Activated T-helper 2 cell treated with anti-CD3 and anti-CD28 coated beads, Interferon-gamma antibody, Interleukin-2, Interleukin-4, amounts not matched to agents 10 μg/mL and 5 μg/mL and 100 μg/mL, durations not matched to agents 14 hours and 24 hours and 36 hours (primary cell): ENCODE results near the gene E2F1. TPM values are rescaled to one million over a fixed set of nuclear protein-coding genes. Genes with fewer than 3 reads are reported as not detected.
A peak's percentile ranks its signal among the peaks of the same experiment; 100 is the strongest.

ENCODE experiments used
- DNase-seq: peaks from one replicate; pipeline ENCODE4 v3.0.0; 2021; ENCODE audit warnings: low spot score
- H3K27ac Mint-ChIP-seq: one replicate; pipeline ENCODE4 v1.8.0; 2021; ENCODE audit warnings: mixed read lengths
- H3K27me3 Mint-ChIP-seq: one replicate; pipeline ENCODE4 v1.8.0; 2021; ENCODE audit warnings: low read depth, mixed read lengths
- H3K36me3 Mint-ChIP-seq: one replicate; pipeline ENCODE4 v1.8.0; 2021; ENCODE audit warnings: low read depth, mixed read lengths
- H3K4me1 Mint-ChIP-seq: one replicate; pipeline ENCODE4 v1.8.0; 2021; ENCODE audit warnings: low read depth, mixed read lengths
- H3K4me3 Mint-ChIP-seq: one replicate; pipeline ENCODE4 v1.8.0; 2021; ENCODE audit warnings: low read depth, mild to moderate bottlenecking, moderate library complexity, mixed read lengths
- H3K9me3 Mint-ChIP-seq: one replicate; pipeline ENCODE4 v1.8.0; 2021; ENCODE audit warnings: mixed read lengths
- intact Hi-C: fragments of 100-400 bp; cut with micrococcal nuclease; formaldehyde crosslinking; loops from one replicate; pipeline ENCODE4 v1.15.1; 2023
- total RNA-seq: library from RNA; stranded (reverse); gene quantifications from 2 replicates; pipeline ENCODE4 v1.2.3, GENCODE V29; 2022

The E2F1 gene
- total RNA-seq, 1 donor from 2014 or later = 63.8 TPM

- intact Hi-C loops = loop anchor here (2.0 to 10.0 kb wide), 5 partner anchors 115 to 445 kb away; partner anchors contain the start of genes CDK5RAP1, EIF2S2 and SNTA1
- Mint-ChIP-seq H3K27me3 (no peaks in the 10 kb centered on the region), H3K4me1 (peaks cover 24% of the 10 kb centered on the region), H3K9me3 (no peaks in the 10 kb centered on the region), H3K36me3 (peaks cover 12% of the 10 kb centered on the region), H3K4me3 (no peak overlapping the region), H3K27ac (no peak overlapping the region)
- DNase-seq = no peak
These were observed 16.1 kb downstream of the E2F1 start for GRCh38 chr20:33669873-33670640.

- Mint-ChIP-seq H3K27ac (no peak overlapping the region), H3K27me3 (no peaks in the 10 kb centered on the region), H3K9me3 (no peaks in the 10 kb centered on the region), H3K4me3 (no peak overlapping the region), H3K4me1 (peaks cover 29% of the 10 kb centered on the region), H3K36me3 (peaks cover 11% of the 10 kb centered on the region)
- DNase-seq = no peak
- intact Hi-C loops = loop anchor here (2.0 to 10.0 kb wide), 5 partner anchors 114 to 446 kb away; partner anchors contain the start of genes CDK5RAP1, EIF2S2 and SNTA1
These were observed 17.0 kb downstream of the E2F1 start for GRCh38 chr20:33669224-33669623.

GRCh38 chr20:33668466-33669155 lies 17.6 kb downstream of the E2F1 start:
- intact Hi-C loops = loop anchor here (2.0 to 10.0 kb wide), 5 partner anchors 114 to 446 kb away; partner anchors contain the start of genes CDK5RAP1, EIF2S2 and SNTA1
- Mint-ChIP-seq H3K27ac (no peak overlapping the region), H3K4me1 (peaks cover 29% of the 10 kb centered on the region), H3K36me3 (peaks cover 11% of the 10 kb centered on the region), H3K4me3 (peak overlapping the region; percentile 79), H3K9me3 (no peaks in the 10 kb centered on the region), H3K27me3 (no peaks in the 10 kb centered on the region)
- no peak for DNase-seq

GRCh38 chr20:33667676-33668465 lies 18.3 kb downstream of the E2F1 start:
- peak; percentile 75 for DNase-seq
- intact Hi-C loops = loop anchor here (2.0 to 10.0 kb wide), 5 partner anchors 113 to 447 kb away; partner anchors contain the start of genes CDK5RAP1, EIF2S2 and SNTA1
- H3K27ac Mint-ChIP-seq = peak overlapping the region; percentile 67
- H3K27me3 Mint-ChIP-seq = no peaks in the 10 kb centered on the region
- H3K9me3 Mint-ChIP-seq = no peaks in the 10 kb centered on the region
- H3K4me3 Mint-ChIP-seq = peak overlapping the region; percentile 79
- H3K36me3 Mint-ChIP-seq = peaks cover 11% of the 10 kb centered on the region
- H3K4me1 Mint-ChIP-seq = peaks cover 26% of the 10 kb centered on the region

GRCh38 chr20:33667245-33667675 lies 18.9 kb downstream of the E2F1 start:
- Mint-ChIP-seq H3K36me3 (peaks cover 11% of the 10 kb centered on the region), H3K27me3 (no peaks in the 10 kb centered on the region), H3K4me1 (peaks cover 27% of the 10 kb centered on the region), H3K4me3 (peak overlapping the region; percentile 79), H3K27ac (peak overlapping the region; percentile 67), H3K9me3 (no peaks in the 10 kb centered on the region)
- DNase-seq = peak; percentile 36
- intact Hi-C loops = loop anchor here (5.0 to 10.0 kb wide), 4 partner anchors 112 to 448 kb away; partner anchors contain the start of genes CDK5RAP1, EIF2S2 and SNTA1

- Mint-ChIP-seq H3K27me3 (no peaks in the 10 kb centered on the region), H3K27ac (peak within 1 kb of the TSS; percentile 85), H3K4me1 (peaks cover 24% of the 10 kb centered on the region), H3K9me3 (no peaks in the 10 kb centered on the region), H3K36me3 (peaks cover 11% of the 10 kb centered on the region), H3K4me3 (peak within 1 kb of the TSS; percentile 85)
- DNase-seq = peak; percentile 79
- intact Hi-C loops = loop anchor here (1.0 to 10.0 kb wide), 5 partner anchors 20 to 448 kb away; partner anchors contain the start of genes CDK5RAP1, E2F1, EIF2S2 and SNTA1
These were observed 19.6 kb downstream of the E2F1 start, which contains the start of gene ACTL10 for GRCh38 chr20:33666293-33667244. ACTL10 (plus strand) TSS chr20:33666943; CDS start chr20:33667498, 555 bp downstream.

- Mint-ChIP-seq H3K27ac (peak overlapping the region; percentile 87), H3K4me3 (peak overlapping the region; percentile 85), H3K36me3 (peaks cover 6% of the 10 kb centered on the region), H3K9me3 (no peaks in the 10 kb centered on the region), H3K27me3 (no peaks in the 10 kb centered on the region), H3K4me1 (peaks cover 24% of the 10 kb centered on the region)
- DNase-seq = no peak
- intact Hi-C loops = loop anchor here (5.0 to 10.0 kb wide), 4 partner anchors 110 to 450 kb away; partner anchors contain the start of genes CDK5RAP1, EIF2S2 and SNTA1
These were observed 21.4 kb downstream of the E2F1 start for GRCh38 chr20:33664762-33665144.

GRCh38 chr20:33664085-33664761 lies 22.0 kb downstream of the E2F1 start:
- DNase-seq = no peak
- intact Hi-C loops = loop anchor here (10.0 kb wide), 2 partner anchors 109 to 451 kb away; partner anchors contain the start of gene EIF2S2
- Mint-ChIP-seq H3K27ac (peak overlapping the region; percentile 87), H3K9me3 (no peaks in the 10 kb centered on the region), H3K4me3 (peak overlapping the region; percentile 85), H3K36me3 (peaks cover 5% of the 10 kb centered on the region), H3K4me1 (peaks cover 24% of the 10 kb centered on the region), H3K27me3 (no peaks in the 10 kb centered on the region)

- no peaks in the 10 kb centered on the region for H3K27me3 Mint-ChIP-seq
- no peaks in the 10 kb centered on the region for H3K9me3 Mint-ChIP-seq
- DNase-seq = peak; percentile 84
- peak overlapping the region; percentile 85 for H3K27ac Mint-ChIP-seq
- H3K4me3 Mint-ChIP-seq = peak overlapping the region; percentile 85
- H3K36me3 Mint-ChIP-seq = peaks cover 5% of the 10 kb centered on the region
- intact Hi-C loops = loop anchor here (10.0 kb wide), 2 partner anchors 109 to 451 kb away; partner anchors contain the start of gene EIF2S2
- peaks cover 24% of the 10 kb centered on the region for H3K4me1 Mint-ChIP-seq
These were observed 22.8 kb downstream of the E2F1 start for GRCh38 chr20:33663161-33664084.

- Mint-ChIP-seq H3K4me1 (peaks cover 24% of the 10 kb centered on the region), H3K4me3 (peak within 1 kb of the TSS; percentile 85), H3K9me3 (no peaks in the 10 kb centered on the region), H3K36me3 (peaks cover 5% of the 10 kb centered on the region), H3K27ac (peak within 1 kb of the TSS; percentile 85), H3K27me3 (no peaks in the 10 kb centered on the region)
- intact Hi-C loops = loop anchor here (10.0 kb wide), 2 partner anchors 107 to 453 kb away; partner anchors contain the start of gene EIF2S2
- no peak for DNase-seq
These were observed 24.0 kb downstream of the E2F1 start, which contains the start of gene C20orf144 for GRCh38 chr20:33662172-33662571. C20orf144 (plus strand) TSS chr20:33662327; CDS start chr20:33662346, 19 bp downstream.
